Suppressor macrophage treated with lipopolysaccharide for 4 hours (primary cell): ENCODE data around the gene STYX.

Experiments used
- DNase-seq: peaks from one replicate; pipeline ENCODE4 v3.0.0-alpha.2; 2020

STYX gene, protein sequence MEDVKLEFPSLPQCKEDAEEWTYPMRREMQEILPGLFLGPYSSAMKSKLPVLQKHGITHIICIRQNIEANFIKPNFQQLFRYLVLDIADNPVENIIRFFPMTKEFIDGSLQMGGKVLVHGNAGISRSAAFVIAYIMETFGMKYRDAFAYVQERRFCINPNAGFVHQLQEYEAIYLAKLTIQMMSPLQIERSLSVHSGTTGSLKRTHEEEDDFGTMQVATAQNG

DNA sequence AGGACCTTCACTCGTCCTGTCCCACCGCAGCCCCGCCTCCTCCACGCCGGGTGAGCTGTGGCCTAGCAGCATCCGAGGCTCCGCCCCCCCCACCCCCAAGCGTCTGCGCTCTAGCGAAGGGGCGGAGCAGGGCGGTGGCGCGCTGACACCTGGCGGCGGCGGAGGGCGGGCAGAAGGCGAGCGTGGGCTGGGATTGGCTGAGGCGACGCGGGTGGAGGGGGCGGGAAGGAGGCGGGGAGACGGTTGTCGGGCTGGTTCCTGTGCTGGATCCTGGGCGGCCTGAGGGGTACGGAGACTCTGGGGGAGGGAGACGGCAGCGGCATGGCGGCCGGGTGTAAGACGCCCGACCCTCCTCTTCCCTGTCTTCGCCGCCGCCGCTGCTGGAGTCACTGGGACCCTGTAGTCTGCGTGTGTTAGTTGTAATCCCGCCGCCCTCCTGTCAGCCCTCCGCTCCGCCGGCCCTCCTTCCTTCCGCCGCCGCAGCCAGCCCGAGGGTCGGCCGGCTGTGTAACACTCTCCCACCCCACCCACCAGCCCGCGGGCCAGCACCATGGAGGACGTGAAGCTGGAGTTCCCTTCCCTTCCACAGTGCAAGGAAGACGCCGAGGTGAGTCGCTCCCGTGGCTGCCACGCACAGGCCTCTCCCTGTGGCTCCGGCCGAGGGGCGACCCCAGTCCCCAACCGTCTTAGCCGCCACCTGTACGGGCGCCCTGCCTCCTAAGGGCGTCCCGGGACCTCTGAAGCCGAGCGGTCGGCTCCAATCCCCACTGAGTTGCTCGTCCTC, at the start of gene STYX:
Gene STYX (plus strand): TSS at position 242 of the 784 bp plus-strand sequence. CDS start 309 bp downstream, at position 551.
- peak; percentile 99 for DNase-seq

DNA sequence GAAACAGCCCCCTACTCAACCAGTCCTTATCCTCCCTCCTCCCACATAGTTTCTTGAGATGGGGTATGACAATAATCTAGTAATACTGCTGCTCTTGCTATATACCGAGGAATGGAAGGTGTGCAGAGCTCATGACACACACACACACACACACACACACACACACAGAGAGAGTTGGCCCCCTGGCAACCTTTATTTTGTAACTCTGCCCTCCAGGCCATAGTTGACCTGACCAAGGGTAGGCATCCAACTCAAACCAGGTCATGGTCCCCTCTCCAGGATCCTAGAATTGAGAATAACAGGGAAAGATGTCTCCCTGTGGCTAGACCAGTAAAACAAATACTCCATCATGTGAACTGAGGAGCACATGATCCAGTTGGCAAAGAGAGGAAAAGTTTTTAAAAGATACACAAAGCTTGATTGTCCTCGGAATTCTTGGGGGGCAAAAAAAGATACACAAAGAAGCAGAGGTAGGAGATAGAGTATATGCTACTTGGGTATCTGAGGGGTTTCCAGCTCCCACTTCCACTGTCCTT, 45.9 kb upstream of the STYX start:
- DNase-seq, result no peak

GRCh38 chr14:52686176-52686575, 43.8 kb upstream of the STYX start:
- DNase-seq, result no peak

GRCh38 chr14:52690983-52691760, 38.8 kb upstream of the STYX start:
- DNase-seq, result no peak

GRCh38 chr14:52692248-52692962, 37.6 kb upstream of the STYX start:
- DNase-seq, result peak; percentile 53

GRCh38 chr14:52693036-52693435, 36.9 kb upstream of the STYX start:
- DNase-seq, result no peak

DNA sequence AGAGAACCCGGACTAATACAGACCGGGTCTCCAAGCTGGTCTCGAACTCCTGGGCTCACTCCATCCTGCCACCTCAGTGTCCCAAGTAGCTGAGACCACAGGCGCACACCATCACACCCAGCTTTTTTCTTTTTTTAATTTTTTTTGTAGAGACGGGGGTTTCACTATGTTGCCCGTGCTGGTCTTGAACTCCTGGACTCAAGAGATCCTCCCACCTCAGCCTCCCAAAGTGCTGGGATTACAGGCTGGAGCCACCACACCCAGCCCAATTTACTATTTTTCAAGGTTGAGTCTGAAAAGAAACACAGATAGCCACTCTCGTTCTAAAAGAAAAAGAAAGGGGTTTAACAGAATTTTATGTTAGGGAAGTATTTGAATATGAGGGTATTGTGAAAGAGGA, 36.4 kb upstream of the STYX start:
- no peak for DNase-seq

GRCh38 chr14:52694761-52695480, 35.0 kb upstream of the STYX start:
- peak; percentile 63 for DNase-seq

DNA sequence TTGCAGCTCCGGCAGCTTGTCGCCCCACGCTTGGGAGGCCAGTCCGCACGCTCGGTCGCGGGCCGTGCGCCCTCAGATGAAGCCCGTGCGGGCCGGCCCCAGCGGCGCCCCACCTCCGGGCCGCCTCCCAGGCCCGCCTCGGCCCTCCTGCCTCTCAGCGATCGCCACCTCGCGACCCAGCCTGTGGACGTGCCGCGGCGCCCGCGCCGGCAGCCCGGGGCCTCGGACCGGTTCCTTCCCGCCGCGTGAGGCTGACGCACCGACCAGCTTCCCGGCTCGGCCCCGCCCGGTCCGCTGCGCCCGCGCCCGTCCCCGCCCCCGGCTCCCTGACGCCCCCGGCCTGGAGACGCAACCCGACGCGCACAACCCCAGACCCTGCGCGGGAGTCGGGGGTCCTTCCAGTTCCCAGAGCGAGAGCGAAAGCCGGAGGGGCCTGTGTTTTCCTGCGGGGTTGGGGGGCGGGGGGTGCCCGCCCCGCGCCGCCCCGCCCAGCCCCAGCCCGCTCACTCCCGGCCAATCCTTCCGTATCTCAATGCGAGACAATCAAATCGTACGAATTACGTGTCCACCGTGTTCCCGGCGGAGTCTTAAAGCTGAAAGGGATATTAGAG, 34.4 kb upstream of the STYX start, which contains the start of gene ERO1A:
Gene ERO1A (minus strand): TSS at position 78 of the 611 bp plus-strand sequence. CDS start 77 bp downstream, at position 1.
- DNase-seq, result peak; percentile 98

DNA sequence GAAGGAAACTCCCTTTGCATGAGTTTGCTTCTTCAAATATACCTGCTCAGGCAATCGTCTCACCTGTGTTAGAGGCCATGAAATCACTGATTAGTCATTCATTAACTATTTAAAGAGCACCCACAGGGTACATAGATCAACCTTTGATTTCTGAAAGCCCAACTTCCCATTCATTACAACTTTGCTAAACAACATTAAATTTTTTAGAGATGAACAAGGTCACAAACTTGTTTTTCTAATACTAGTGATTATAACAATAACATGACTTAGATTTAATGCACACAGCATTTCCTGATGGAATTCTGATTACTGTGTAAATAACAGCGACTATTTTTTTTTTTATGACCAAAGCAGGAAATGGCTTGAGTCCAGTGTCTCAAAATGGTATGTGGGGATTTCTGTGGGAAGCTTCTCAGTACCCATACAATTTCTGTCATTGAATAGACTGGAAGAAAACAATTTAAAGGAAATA, 29.2 kb upstream of the STYX start:
- DNase-seq, result no peak

- peak; percentile 72 for DNase-seq
Measured at GRCh38 chr14:52701223-52701622, 28.7 kb upstream of the STYX start.

GRCh38 chr14:52703225-52703624, 26.7 kb upstream of the STYX start:
- DNase-seq, result peak; percentile 89

DNA sequence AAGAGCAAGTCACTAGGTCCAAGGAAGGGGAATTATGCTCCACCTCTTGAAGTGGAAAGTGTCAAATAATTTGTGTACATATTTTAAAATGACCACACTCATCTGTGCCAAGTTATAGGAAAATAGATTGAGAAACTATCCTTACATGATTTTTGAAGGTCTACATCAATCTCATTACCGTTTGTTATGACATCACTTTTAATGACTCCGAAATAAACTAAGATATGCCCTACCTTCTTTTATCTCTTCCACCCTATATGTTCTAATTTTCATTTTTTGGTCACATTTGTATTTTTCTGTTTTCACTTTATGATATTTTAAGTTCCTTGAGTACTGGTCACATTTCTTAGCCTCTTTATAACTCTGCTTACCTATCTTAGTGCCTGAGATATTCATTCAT, 26.3 kb upstream of the STYX start:
- DNase-seq, result no peak

DNA sequence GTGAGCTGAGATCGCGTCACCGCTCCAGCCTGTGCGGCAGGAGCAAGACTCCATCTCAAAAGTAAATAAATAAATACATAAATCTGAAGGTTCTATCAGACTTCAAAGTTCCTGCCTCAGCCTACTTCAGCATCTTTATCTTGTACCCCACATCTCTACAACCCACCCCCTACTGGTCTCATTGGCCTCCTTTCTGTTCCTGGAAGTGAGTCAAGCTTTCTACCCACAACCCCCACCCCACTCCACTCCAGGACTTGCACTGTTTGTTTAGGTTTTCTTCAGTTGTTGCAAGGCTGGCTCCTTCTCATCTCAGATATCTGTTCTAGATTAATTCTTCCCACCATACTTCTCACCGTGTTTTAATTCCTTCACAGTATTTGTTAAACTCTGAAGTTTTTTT, 23.7 kb upstream of the STYX start:
- no peak for DNase-seq

DNA sequence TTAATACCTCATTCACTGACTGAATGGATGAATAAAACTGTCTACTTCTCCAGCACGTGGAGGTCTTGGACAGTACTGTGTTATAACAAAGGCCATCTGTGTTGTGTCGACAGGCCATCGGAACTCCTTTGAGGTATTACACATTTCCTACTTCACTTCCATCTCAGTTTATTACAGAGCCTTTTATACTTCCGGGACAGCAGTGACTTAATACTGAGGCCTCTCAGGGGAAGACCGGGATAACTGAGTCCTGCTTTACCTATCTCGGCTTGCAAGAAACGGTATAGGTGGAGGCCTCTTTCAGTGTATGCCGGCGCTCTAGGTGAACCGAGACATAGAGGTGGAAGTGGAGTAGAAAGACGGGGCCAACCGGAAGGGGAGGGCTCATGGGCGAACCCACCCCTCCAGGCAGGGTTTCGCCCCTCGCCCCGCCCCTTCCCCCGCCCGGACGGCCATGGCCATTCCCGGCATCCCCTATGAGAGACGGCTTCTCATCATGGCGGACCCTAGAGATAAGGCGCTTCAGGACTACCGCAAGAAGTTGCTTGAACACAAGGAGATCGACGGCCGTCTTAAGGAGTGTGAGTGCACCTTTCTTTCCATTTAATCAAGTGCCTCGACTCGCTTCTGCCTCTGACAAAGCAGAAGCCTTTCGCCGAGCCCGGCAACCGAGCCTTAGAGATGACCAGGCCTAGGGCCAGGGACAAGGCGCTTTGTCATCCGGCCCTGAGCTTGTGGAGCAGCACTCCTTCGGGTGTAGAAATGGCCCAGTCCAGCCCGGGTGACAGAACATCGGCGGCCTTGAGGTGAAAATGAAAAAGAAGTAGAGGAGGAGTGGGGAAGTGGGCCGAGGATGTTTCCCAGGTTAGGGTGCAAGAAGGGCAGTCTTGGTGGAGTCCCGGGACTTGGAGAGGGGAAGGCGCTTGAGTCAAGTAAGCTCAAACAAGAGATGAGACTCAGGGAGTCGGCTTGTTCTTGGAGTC, 23.0 kb upstream of the STYX start, which contains the start of gene PSMC6:
Gene PSMC6 (plus strand): TSS at position 477 of the 983 bp plus-strand sequence. CDS start 20 bp downstream, at position 497.
- DNase-seq, result peak; percentile 95

GRCh38 chr14:52711666-52712065, 18.3 kb upstream of the STYX start:
- DNase-seq, result no peak

DNA sequence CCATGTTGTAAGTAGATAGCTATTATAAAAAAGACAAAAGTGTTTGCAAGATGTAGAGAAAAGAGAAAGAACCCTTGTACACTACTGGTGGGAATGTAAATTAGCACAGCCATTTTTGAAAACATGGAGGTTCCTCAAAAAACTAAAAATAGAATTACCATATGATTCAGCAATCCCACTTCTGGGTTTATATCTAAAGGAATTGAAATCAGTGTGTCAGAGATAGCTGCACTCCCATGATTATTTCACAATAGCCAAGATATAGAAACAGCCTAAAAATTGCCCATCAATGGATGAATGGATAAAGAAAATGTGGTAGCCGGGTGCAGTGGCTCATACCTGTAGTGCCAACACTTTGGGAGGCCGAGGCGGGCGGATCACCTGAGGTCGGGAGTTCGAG, 13.8 kb upstream of the STYX start:
- peak; percentile 65 for DNase-seq

GRCh38 chr14:52723514-52724359, 6.2 kb upstream of the STYX start:
- DNase-seq, result no peak

GRCh38 chr14:52724360-52724644, 5.7 kb upstream of the STYX start:
- no peak for DNase-seq
